ENCODE results near the gene NABP2.

NABP2 gene

GRCh38 chr12:56224102-56224701, at the start of gene NABP2:
TSS of gene NABP2 (plus strand) at chr12:56224342. CDS start at chr12:56224857, 515 bp downstream.
- TF ChIP-seq, protein P1, sequence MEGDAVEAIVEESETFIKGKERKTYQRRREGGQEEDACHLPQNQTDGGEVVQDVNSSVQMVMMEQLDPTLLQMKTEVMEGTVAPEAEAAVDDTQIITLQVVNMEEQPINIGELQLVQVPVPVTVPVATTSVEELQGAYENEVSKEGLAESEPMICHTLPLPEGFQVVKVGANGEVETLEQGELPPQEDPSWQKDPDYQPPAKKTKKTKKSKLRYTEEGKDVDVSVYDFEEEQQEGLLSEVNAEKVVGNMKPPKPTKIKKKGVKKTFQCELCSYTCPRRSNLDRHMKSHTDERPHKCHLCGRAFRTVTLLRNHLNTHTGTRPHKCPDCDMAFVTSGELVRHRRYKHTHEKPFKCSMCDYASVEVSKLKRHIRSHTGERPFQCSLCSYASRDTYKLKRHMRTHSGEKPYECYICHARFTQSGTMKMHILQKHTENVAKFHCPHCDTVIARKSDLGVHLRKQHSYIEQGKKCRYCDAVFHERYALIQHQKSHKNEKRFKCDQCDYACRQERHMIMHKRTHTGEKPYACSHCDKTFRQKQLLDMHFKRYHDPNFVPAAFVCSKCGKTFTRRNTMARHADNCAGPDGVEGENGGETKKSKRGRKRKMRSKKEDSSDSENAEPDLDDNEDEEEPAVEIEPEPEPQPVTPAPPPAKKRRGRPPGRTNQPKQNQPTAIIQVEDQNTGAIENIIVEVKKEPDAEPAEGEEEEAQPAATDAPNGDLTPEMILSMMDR (IDR thresholded peaks at IDR 0.05; ENCODE audit: low read depth, low read length), result peak; percentile 63
- H3K4me3 ChIP-seq (ENCODE audit: low read depth, low read length), result peak within 1 kb of the TSS; percentile 73

GRCh38 chr12:56178347-56178746, 45.8 kb upstream of the NABP2 start:
- TF ChIP-seq, protein P1 (IDR thresholded peaks at IDR 0.05; ENCODE audit: low read depth, low read length), result no peak

GRCh38 chr12:56186957-56187356, 37.2 kb upstream of the NABP2 start:
- TF ChIP-seq, protein P1 (IDR thresholded peaks at IDR 0.05; ENCODE audit: low read depth, low read length), result no peak
- H3K4me3 ChIP-seq (ENCODE audit: low read depth, low read length), result no peak overlapping the region

More at GRCh38 chr12:56178347-56178746, 45.8 kb upstream of the NABP2 start:
- H3K4me3 ChIP-seq (ENCODE audit: low read depth, low read length), result no peak overlapping the region

- TF ChIP-seq, protein P1 (IDR thresholded peaks at IDR 0.05; ENCODE audit: low read depth, low read length), result no peak
- peak overlapping the region; percentile 90 for H3K4me3 ChIP-seq (ENCODE audit: low read depth, low read length)
Observed at GRCh38 chr12:56188131-56188777, 35.9 kb upstream of the NABP2 start.

GRCh38 chr12:56188778-56189098, 35.4 kb upstream of the NABP2 start:
- TF ChIP-seq, protein P1 (IDR thresholded peaks at IDR 0.05; ENCODE audit: low read depth, low read length), result no peak
- peak overlapping the region; percentile 90 for H3K4me3 ChIP-seq (ENCODE audit: low read depth, low read length)

GRCh38 chr12:56189099-56189917, 34.8 kb upstream of the NABP2 start, which contains the start of gene SMARCC2:
TSS of gene SMARCC2 (minus strand) at chr12:56189483. CDS start at chr12:56189461, 22 bp downstream.
- peak within 1 kb of the TSS; percentile 90 for H3K4me3 ChIP-seq (ENCODE audit: low read depth, low read length)
- TF ChIP-seq, protein P1 (IDR thresholded peaks at IDR 0.05; ENCODE audit: low read depth, low read length), result peak; percentile 59

All from WI38 (cell line).